Progenitor cell of endocrine pancreas (in vitro differentiated cells): Measurements from ENCODE around the gene FAM180A. TPM values are rescaled to one million over a fixed set of nuclear protein-coding genes. Genes with fewer than 3 reads are reported as not detected.

Experiments used
- DNase-seq: peaks from one replicate; pipeline ENCODE4 v3.0.0; 2021; ENCODE audit warnings: low spot score; ENCODE audit not compliant: unreplicated experiment
- H3K27ac Mint-ChIP-seq: 2 replicates; pipeline ENCODE4 v1.8.0; 2021; ENCODE audit warnings: mild to moderate bottlenecking, moderate library complexity, mixed read lengths
- H3K27me3 Mint-ChIP-seq: 2 replicates; pipeline ENCODE4 v1.8.0; 2021; ENCODE audit warnings: mixed read lengths
- H3K36me3 Mint-ChIP-seq: 2 replicates; pipeline ENCODE4 v1.8.0; 2022; ENCODE audit warnings: mixed read lengths; ENCODE audit not compliant: insufficient read depth
- H3K4me1 Mint-ChIP-seq: 2 replicates; pipeline ENCODE4 v1.8.0; 2021; ENCODE audit warnings: low read depth, mixed read lengths
- H3K4me3 Mint-ChIP-seq: 2 replicates; pipeline ENCODE4 v1.8.0; 2021; ENCODE audit warnings: low read depth, mild to moderate bottlenecking, moderate library complexity, mixed read lengths
- H3K9me3 Mint-ChIP-seq: 2 replicates; pipeline ENCODE4 v1.8.0; 2021; ENCODE audit warnings: low read depth, mixed read lengths
- CTCF ChIP-seq: fragments of 200-600 bp; sonication (generic); IDR thresholded peaks from one replicate; pipeline ENCODE4 v1.5.0; 2021; ENCODE audit warnings: antibody characterized with exemption, mild to moderate bottlenecking; ENCODE audit not compliant: unreplicated experiment
- total RNA-seq: library from RNA; stranded (reverse); gene quantifications from 2 replicates; pipeline ENCODE4 v1.2.1, GENCODE V29; 2021

The FAM180A gene
- total RNA-seq, 1 donor from 2014 or later = not detected

- Mint-ChIP-seq H3K27me3 (no peaks in the 10 kb centered on the region), H3K27ac (no peak overlapping the region), H3K9me3 (no peaks in the 10 kb centered on the region), H3K4me3 (no peak overlapping the region), H3K36me3 (peaks cover 4% of the 10 kb centered on the region), H3K4me1 (no peaks in the 10 kb centered on the region)
- DNase-seq = no peak
- TF ChIP-seq CTCF = no peak
Observed at GRCh38 chr7:135682191-135682590, 66.4 kb downstream of the FAM180A start.

- Mint-ChIP-seq H3K36me3 (peaks cover 4% of the 10 kb centered on the region), H3K4me3 (no peak overlapping the region), H3K9me3 (no peaks in the 10 kb centered on the region), H3K27me3 (no peaks in the 10 kb centered on the region), H3K4me1 (no peaks in the 10 kb centered on the region), H3K27ac (no peak overlapping the region)
- TF ChIP-seq CTCF = no peak
- DNase-seq = no peak
Observed at GRCh38 chr7:135681762-135682161, 66.9 kb downstream of the FAM180A start.

Other genes starting within 250 kb of the FAM180A start
- 30.1 and 34.3 TPM in 2 replicates for gene CNOT4, start 238.7 kb downstream of the FAM180A start, total RNA-seq
- gene NUP205, start 190.9 kb downstream of the FAM180A start, total RNA-seq = 89.9 and 93.1 TPM in 2 replicates
- 63.3 and 64.0 TPM in 2 replicates for gene STMP1, start 86.3 kb downstream of the FAM180A start, total RNA-seq
- 0.22 and 0.75 TPM in 2 replicates for gene SLC13A4, start 20.6 kb downstream of the FAM180A start, total RNA-seq
- 87.8 and 91.6 TPM in 2 replicates for gene MTPN, start 228.5 kb upstream of the FAM180A start, total RNA-seq